Activated T-cell treated with anti-CD3 and anti-CD28 coated beads, Interleukin-2, amount 50 U/mL, for 48 hours (primary cell): Measurements from ENCODE around the gene SERPINB6.

ENCODE experiments used
- DNase-seq, 2 experiments: peaks; one replicate each; pipeline ENCODE4 v3.0.0-alpha.2; 2020

Gene SERPINB6

GRCh38 chr6:2956930-2957685, 14.3 kb downstream of the SERPINB6 start:
- no peak for DNase-seq

- DNase-seq = no peak
Measured at GRCh38 chr6:2953098-2953497, 18.3 kb downstream of the SERPINB6 start.

GRCh38 chr6:2952557-2953095, 18.7 kb downstream of the SERPINB6 start:
- peak; percentile 73 to 78 for DNase-seq

GRCh38 chr6:2951728-2952127, 19.6 kb downstream of the SERPINB6 start:
- DNase-seq = peak in 1 of 2 experiments; percentile 15

- peak in 1 of 2 experiments; percentile 10 for DNase-seq
Measured at GRCh38 chr6:2950713-2951112, 20.7 kb downstream of the SERPINB6 start.

GRCh38 chr6:2949536-2950083, 21.8 kb downstream of the SERPINB6 start:
- DNase-seq = peak in 1 of 2 experiments; percentile 7

- peak in 1 of 2 experiments; percentile 11 for DNase-seq
Measured at GRCh38 chr6:2949121-2949520, 22.2 kb downstream of the SERPINB6 start.

GRCh38 chr6:2948228-2949025, 22.9 kb downstream of the SERPINB6 start:
- peak in 1 of 2 experiments; percentile 5 for DNase-seq

- peak in 1 of 2 experiments; percentile 14 for DNase-seq
Measured at GRCh38 chr6:2947445-2947844, 23.9 kb downstream of the SERPINB6 start.

GRCh38 chr6:2945153-2945452, 26.3 kb downstream of the SERPINB6 start:
- no peak for DNase-seq

- DNase-seq = peak in 1 of 2 experiments; percentile 15
Measured at GRCh38 chr6:2944405-2945152, 26.8 kb downstream of the SERPINB6 start.

- DNase-seq = peak in 1 of 2 experiments; percentile 21
Measured at GRCh38 chr6:2943564-2943955, 27.8 kb downstream of the SERPINB6 start.

- peak in 1 of 2 experiments; percentile 31 for DNase-seq
Measured at GRCh38 chr6:2942914-2943563, 28.3 kb downstream of the SERPINB6 start.

GRCh38 chr6:2942116-2942515, 29.3 kb downstream of the SERPINB6 start:
- peak in 1 of 2 experiments; percentile 12 for DNase-seq

GRCh38 chr6:2940851-2941250, 30.5 kb downstream of the SERPINB6 start:
- DNase-seq = peak; percentile 45 to 51

GRCh38 chr6:2940010-2940850, 31.1 kb downstream of the SERPINB6 start:
- peak; percentile 87 to 88 for DNase-seq

GRCh38 chr6:2939315-2940009, 31.9 kb downstream of the SERPINB6 start:
- DNase-seq = peak in 1 of 2 experiments; percentile 13

- DNase-seq = peak; percentile 16 to 17
Measured at GRCh38 chr6:2938632-2939083, 32.7 kb downstream of the SERPINB6 start.

- DNase-seq = no peak
Measured at GRCh38 chr6:2938004-2938631, 33.2 kb downstream of the SERPINB6 start.

GRCh38 chr6:2937627-2938003, 33.8 kb downstream of the SERPINB6 start:
- peak; percentile 26 to 34 for DNase-seq
